ENCODE measurements around the gene SEMA3C.

- TF ChIP-seq, protein P1, sequence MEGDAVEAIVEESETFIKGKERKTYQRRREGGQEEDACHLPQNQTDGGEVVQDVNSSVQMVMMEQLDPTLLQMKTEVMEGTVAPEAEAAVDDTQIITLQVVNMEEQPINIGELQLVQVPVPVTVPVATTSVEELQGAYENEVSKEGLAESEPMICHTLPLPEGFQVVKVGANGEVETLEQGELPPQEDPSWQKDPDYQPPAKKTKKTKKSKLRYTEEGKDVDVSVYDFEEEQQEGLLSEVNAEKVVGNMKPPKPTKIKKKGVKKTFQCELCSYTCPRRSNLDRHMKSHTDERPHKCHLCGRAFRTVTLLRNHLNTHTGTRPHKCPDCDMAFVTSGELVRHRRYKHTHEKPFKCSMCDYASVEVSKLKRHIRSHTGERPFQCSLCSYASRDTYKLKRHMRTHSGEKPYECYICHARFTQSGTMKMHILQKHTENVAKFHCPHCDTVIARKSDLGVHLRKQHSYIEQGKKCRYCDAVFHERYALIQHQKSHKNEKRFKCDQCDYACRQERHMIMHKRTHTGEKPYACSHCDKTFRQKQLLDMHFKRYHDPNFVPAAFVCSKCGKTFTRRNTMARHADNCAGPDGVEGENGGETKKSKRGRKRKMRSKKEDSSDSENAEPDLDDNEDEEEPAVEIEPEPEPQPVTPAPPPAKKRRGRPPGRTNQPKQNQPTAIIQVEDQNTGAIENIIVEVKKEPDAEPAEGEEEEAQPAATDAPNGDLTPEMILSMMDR (IDR thresholded peaks at IDR 0.05; ENCODE audit: insufficient read depth, low read length) = no peak
- TF ChIP-seq, protein P2, sequence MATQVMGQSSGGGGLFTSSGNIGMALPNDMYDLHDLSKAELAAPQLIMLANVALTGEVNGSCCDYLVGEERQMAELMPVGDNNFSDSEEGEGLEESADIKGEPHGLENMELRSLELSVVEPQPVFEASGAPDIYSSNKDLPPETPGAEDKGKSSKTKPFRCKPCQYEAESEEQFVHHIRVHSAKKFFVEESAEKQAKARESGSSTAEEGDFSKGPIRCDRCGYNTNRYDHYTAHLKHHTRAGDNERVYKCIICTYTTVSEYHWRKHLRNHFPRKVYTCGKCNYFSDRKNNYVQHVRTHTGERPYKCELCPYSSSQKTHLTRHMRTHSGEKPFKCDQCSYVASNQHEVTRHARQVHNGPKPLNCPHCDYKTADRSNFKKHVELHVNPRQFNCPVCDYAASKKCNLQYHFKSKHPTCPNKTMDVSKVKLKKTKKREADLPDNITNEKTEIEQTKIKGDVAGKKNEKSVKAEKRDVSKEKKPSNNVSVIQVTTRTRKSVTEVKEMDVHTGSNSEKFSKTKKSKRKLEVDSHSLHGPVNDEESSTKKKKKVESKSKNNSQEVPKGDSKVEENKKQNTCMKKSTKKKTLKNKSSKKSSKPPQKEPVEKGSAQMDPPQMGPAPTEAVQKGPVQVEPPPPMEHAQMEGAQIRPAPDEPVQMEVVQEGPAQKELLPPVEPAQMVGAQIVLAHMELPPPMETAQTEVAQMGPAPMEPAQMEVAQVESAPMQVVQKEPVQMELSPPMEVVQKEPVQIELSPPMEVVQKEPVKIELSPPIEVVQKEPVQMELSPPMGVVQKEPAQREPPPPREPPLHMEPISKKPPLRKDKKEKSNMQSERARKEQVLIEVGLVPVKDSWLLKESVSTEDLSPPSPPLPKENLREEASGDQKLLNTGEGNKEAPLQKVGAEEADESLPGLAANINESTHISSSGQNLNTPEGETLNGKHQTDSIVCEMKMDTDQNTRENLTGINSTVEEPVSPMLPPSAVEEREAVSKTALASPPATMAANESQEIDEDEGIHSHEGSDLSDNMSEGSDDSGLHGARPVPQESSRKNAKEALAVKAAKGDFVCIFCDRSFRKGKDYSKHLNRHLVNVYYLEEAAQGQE (IDR thresholded peaks at IDR 0.05; ENCODE audit: insufficient replicate concordance, low read depth) = no peak
These were observed 28.2 kb downstream of the SEMA3C start for GRCh38 chr7:80890426-80891258.
